ENCODE measurements around the gene INPP4A. TPM values are rescaled to one million over a fixed set of nuclear protein-coding genes. Genes with fewer than 3 reads are reported as not detected.

Gene INPP4A
- total RNA-seq, 4 donors from 2014 or later: 7.4 to 17.9 (median 9.4) TPM

- Histone ChIP-seq H3K36me3 (peaks cover 0 to 98% (median 2%) of the 10 kb centered on the region in 3 donors), H3K27ac (no peak overlapping the region), H3K4me3 (no peak overlapping the region), H3K27me3 (no peaks in the 10 kb centered on the region), H3K9me3 (no peaks in the 10 kb centered on the region), H3K4me1 (no peaks in the 10 kb centered on the region)
- no peak for DNase-seq
- WGBS, 2 donors: 78 to 93% methylated on average over 6 of the region's 6 CpGs
- no peak for TF ChIP-seq POLR2A (IDR thresholded peaks at IDR 0.05)
- no peak for TF ChIP-seq CTCF (IDR thresholded peaks at IDR 0.05)
- intact Hi-C loops (cut with DNase I): no loop called here
Measured at GRCh38 chr2:98551316-98551715, 106.7 kb downstream of the INPP4A start.

GRCh38 chr2:98552499-98553179, 108.0 kb downstream of the INPP4A start:
- intact Hi-C loops (cut with DNase I): no loop called here
- WGBS, 2 donors: 96 to 97% methylated on average over 5 to 7 of the region's 7 CpGs

GRCh38 chr2:98554116-98554861, 109.6 kb downstream of the INPP4A start:
- WGBS, 2 donors: 50 to 100% methylated on average over 1 to 2 of the region's 10 CpGs
- peaks cover 0 to 79% (median 9%) of the 10 kb centered on the region in 3 donors for H3K36me3 ChIP-seq

More at GRCh38 chr2:98552499-98553179, 108.0 kb downstream of the INPP4A start:
- no peaks in the 10 kb centered on the region for H3K9me3 ChIP-seq
- peaks cover 0 to 95% (median 2%) of the 10 kb centered on the region in 3 donors for H3K36me3 ChIP-seq
- no peak overlapping the region for H3K27ac ChIP-seq
- no peak for TF ChIP-seq POLR2A (IDR thresholded peaks at IDR 0.05)
- no peak for TF ChIP-seq CTCF (IDR thresholded peaks at IDR 0.05)
- no peaks in the 10 kb centered on the region for H3K4me1 ChIP-seq
- DNase-seq: no peak
- H3K27me3 ChIP-seq: no peaks in the 10 kb centered on the region
- no peak overlapping the region for H3K4me3 ChIP-seq

GRCh38 chr2:98555696-98556095, 111.0 kb downstream of the INPP4A start:
- no peak overlapping the region for H3K27ac ChIP-seq
- 88 to 94% methylated on average over 3 to 8 of the region's 8 CpGs for WGBS, 2 donors
- intact Hi-C loops (cut with DNase I): no loop called here
- H3K27me3 ChIP-seq: no peaks in the 10 kb centered on the region
- TF ChIP-seq CTCF (IDR thresholded peaks at IDR 0.05) (no peak), POLR2A (IDR thresholded peaks at IDR 0.05) (no peak)
- DNase-seq: no peak
- no peaks in the 10 kb centered on the region for H3K9me3 ChIP-seq
- no peak overlapping the region for H3K4me3 ChIP-seq
- peaks cover 0 to 66% (median 9%) of the 10 kb centered on the region in 3 donors for H3K36me3 ChIP-seq
- peaks cover 0 to 24% (median 18%) of the 10 kb centered on the region in 3 donors for H3K4me1 ChIP-seq

More at GRCh38 chr2:98554116-98554861, 109.6 kb downstream of the INPP4A start:
- intact Hi-C loops (cut with DNase I): no loop called here
- no peaks in the 10 kb centered on the region for H3K27me3 ChIP-seq
- no peak overlapping the region for H3K4me3 ChIP-seq
- no peaks in the 10 kb centered on the region for H3K9me3 ChIP-seq
- no peak for TF ChIP-seq POLR2A (IDR thresholded peaks at IDR 0.05)
- TF ChIP-seq CTCF (IDR thresholded peaks at IDR 0.05): no peak
- DNase-seq: no peak
- peaks cover 0 to 10% (median 4%) of the 10 kb centered on the region in 3 donors for H3K4me1 ChIP-seq
- H3K27ac ChIP-seq: no peak overlapping the region

Measured in esophagus squamous epithelium (tissue), 5 donors.